Measurements from ENCODE around the gene UBA3.

DNA sequence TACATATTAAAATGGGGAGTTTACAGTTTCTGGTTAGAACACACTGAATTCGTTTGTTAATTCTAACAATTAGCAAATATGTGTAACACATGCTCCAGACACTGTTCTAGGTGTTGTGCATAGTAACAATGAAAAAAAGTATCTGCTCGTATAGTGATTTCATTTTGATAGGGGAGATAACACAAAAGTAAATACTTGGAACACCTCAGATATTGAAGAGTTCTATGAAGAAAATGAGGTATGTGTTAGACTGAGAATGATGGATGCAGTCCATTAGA lies 21.3 kb downstream of the UBA3 start:
- TF ChIP-seq POLR2A (IDR thresholded peaks at IDR 0.05): no peak
- TF ChIP-seq, protein P1, sequence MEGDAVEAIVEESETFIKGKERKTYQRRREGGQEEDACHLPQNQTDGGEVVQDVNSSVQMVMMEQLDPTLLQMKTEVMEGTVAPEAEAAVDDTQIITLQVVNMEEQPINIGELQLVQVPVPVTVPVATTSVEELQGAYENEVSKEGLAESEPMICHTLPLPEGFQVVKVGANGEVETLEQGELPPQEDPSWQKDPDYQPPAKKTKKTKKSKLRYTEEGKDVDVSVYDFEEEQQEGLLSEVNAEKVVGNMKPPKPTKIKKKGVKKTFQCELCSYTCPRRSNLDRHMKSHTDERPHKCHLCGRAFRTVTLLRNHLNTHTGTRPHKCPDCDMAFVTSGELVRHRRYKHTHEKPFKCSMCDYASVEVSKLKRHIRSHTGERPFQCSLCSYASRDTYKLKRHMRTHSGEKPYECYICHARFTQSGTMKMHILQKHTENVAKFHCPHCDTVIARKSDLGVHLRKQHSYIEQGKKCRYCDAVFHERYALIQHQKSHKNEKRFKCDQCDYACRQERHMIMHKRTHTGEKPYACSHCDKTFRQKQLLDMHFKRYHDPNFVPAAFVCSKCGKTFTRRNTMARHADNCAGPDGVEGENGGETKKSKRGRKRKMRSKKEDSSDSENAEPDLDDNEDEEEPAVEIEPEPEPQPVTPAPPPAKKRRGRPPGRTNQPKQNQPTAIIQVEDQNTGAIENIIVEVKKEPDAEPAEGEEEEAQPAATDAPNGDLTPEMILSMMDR (IDR thresholded peaks at IDR 0.05): no peak
